GM21447 (cell line): Measurements from ENCODE around the gene COQ7.

Experiments used
- ATAC-seq: cut with Tn5 transposase; IDR thresholded peaks from one replicate; pipeline ENCODE4 v1.9.1; 2021; ENCODE audit not compliant: unreplicated experiment

COQ7 gene

GRCh38 chr16:19085679-19086200 lies 18.3 kb downstream of the COQ7 start:
- ATAC-seq: no peak

GRCh38 chr16:19086322-19087199 lies 19.1 kb downstream of the COQ7 start:
- ATAC-seq: peak; percentile 67

GRCh38 chr16:19088341-19088916 lies 21.0 kb downstream of the COQ7 start:
- no peak for ATAC-seq

GRCh38 chr16:19089410-19089955 lies 22.1 kb downstream of the COQ7 start:
- no peak for ATAC-seq

- ATAC-seq: no peak
Measured at GRCh38 chr16:19090916-19091315, 23.5 kb downstream of the COQ7 start.

- ATAC-seq: no peak
Measured at GRCh38 chr16:19092653-19093410, 25.4 kb downstream of the COQ7 start.

- no peak for ATAC-seq
Measured at GRCh38 chr16:19093631-19094541, 26.5 kb downstream of the COQ7 start.

- ATAC-seq: no peak
Measured at GRCh38 chr16:19094542-19095365, 27.3 kb downstream of the COQ7 start.

GRCh38 chr16:19095654-19096053 lies 28.2 kb downstream of the COQ7 start:
- ATAC-seq: no peak

GRCh38 chr16:19098173-19098572 lies 30.8 kb downstream of the COQ7 start:
- ATAC-seq: no peak

GRCh38 chr16:19102187-19102872 lies 34.9 kb downstream of the COQ7 start:
- ATAC-seq: no peak

GRCh38 chr16:19104607-19105006 lies 37.2 kb downstream of the COQ7 start:
- ATAC-seq: no peak

- ATAC-seq: no peak
Measured at GRCh38 chr16:19105131-19105530, 37.7 kb downstream of the COQ7 start.

GRCh38 chr16:19105891-19106624 lies 38.6 kb downstream of the COQ7 start:
- no peak for ATAC-seq

- ATAC-seq: no peak
Measured at GRCh38 chr16:19106625-19107020, 39.2 kb downstream of the COQ7 start.

- ATAC-seq: no peak
Measured at GRCh38 chr16:19108409-19109287, 41.2 kb downstream of the COQ7 start.

- ATAC-seq: no peak
Measured at GRCh38 chr16:19109288-19109664, 41.9 kb downstream of the COQ7 start.
